ENCODE data around the gene NR5A2.

GRCh38 chr1:200213392-200213791 is 185.9 kb downstream of the NR5A2 start:
- no peak for TF ChIP-seq POLR2AphosphoS5 (IDR thresholded peaks at IDR 0.05)
- TF ChIP-seq CTCF (IDR thresholded peaks at IDR 0.05) = no peak
- no peak for TF ChIP-seq POLR2A (IDR thresholded peaks at IDR 0.05)
- TF ChIP-seq EP300 (IDR thresholded peaks at IDR 0.05) = no peak
